ENCODE data around the gene ADH4. TPM values are rescaled to one million over a fixed set of nuclear protein-coding genes. Genes with fewer than 3 reads are reported as not detected.

ADH4 gene
- not detected in 2 replicates for total RNA-seq (2013; cell fraction: nucleolus; rRNA removed)
- total RNA-seq (2014; rRNA removed) (not detected in 2 replicates), total RNA-seq (2014; rRNA removed; fragmentation: Illumina TruSeq; extraction: Trizol) (not detected in 2 replicates), total RNA-seq (2021) (0.40 TPM in 1 of 2 replicates, not detected in the other), polyA plus RNA-seq (2011; rRNA removed) (not detected in 2 replicates), polyA plus RNA-seq (2014; fragmentation: Illumina TruSeq; extraction: Trizol) (not detected in 2 replicates), polyA plus RNA-seq (2014; fragmentation: Nextera tagmentation; extraction: Ambion mirVana) (not detected), polyA plus RNA-seq (2014; rRNA removed) (not detected in 2 replicates), polyA plus RNA-seq (2016; fragmentation: Nextera tagmentation; extraction: Ambion mirVana) (not detected), polyA minus RNA-seq (2011; rRNA and poly(A)+ RNA removed) (not detected in 2 replicates), Bru-seq, nascent RNA (percentile 7 among the genes with signal in this experiment), BruChase-seq, experiment 1, labeled RNA remaining after a 6-hour chase (percentile 5 among the genes with signal in this experiment), BruChase-seq, experiment 2, labeled RNA remaining after a 2-hour chase (percentile 10 among the genes with signal in this experiment)
- not detected for polyA plus RNA-seq (2011; ENCODE audit: low read depth)
- not detected in 2 replicates for polyA plus RNA-seq (2011; cell fraction: cytosol; rRNA removed)
- polyA plus RNA-seq (2011; cell fraction: nucleus; rRNA removed): not detected in 2 replicates
- polyA plus RNA-seq (2012): not detected in 2 replicates
- polyA minus RNA-seq (2011; cell fraction: cytosol; rRNA and poly(A)+ RNA removed): not detected in 2 replicates
- polyA minus RNA-seq (2011; cell fraction: nucleus; rRNA and poly(A)+ RNA removed): not detected in 2 replicates
- long read RNA-seq, experiment 1: 0 reads
- long read RNA-seq, experiment 2: 0 reads

DNA sequence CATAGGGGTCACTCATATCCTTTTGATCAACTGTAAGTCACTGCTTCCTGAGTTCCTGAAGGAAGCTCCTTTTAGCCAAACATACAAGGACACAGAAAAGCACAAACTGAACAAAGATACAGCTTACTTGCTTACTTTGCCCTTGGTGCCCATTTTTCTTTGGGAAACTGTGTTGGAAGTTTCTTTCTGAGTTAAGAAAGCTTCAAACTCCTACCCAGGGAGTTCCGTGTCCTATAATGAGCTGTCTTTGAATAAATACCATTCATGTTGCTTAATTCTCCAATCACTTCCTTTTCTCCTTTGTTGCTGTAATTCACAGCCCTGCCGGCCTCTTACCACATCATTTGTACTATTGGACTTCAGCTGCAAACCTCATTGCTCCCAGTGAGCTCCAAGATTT, at the start of gene ADH4:
Gene ADH4 (minus strand): TSS at position 228 of the 400 bp plus-strand sequence. CDS start 75 bp downstream, at position 153.
- ChIA-PET CTCF (interaction anchor here (1.3 kb wide), 1 partner anchor 13 kb away, joined by 8 read pairs; no protein-coding TSS in a partner anchor), POLR2A (no interaction called here), RAD21 (ENCODE audit: unreplicated experiment) (no interaction called here), SMC1A (ENCODE audit: uncharacterized antibody, unreplicated experiment) (interaction anchor here (0.7 to 0.8 kb wide), 2 partner anchors 11 to 266 kb away, joined by 3 to 4 read pairs; no protein-coding TSS in a partner anchor)
- H2AFZ ChIP-seq (ENCODE audit: control insufficient read depth, low read depth, low read length): no peak within 1 kb of the TSS
- in situ Hi-C loops (cut with MboI) (no loop called here), intact Hi-C loops (cut with micrococcal nuclease; ENCODE audit: unreplicated experiment) (no loop called here)
- H4K20me1 ChIP-seq (ENCODE audit: control insufficient read depth, insufficient read depth): no peaks in the 10 kb centered on the region
- ATAC-seq: no peak
- no peak within 1 kb of the TSS for H3K9ac ChIP-seq (ENCODE audit: control insufficient read depth, insufficient read depth, low read length)
- H3K9me3 ChIP-seq (replicated peaks; ENCODE audit: control insufficient read depth, insufficient read depth, low read length): no peaks in the 10 kb centered on the region
- H3K27ac ChIP-seq (ENCODE audit: control insufficient read depth, insufficient read depth): no peak within 1 kb of the TSS
- no peak within 1 kb of the TSS for H3K4me3 ChIP-seq
- BruUV-seq (replicated peaks): no TSS peak
- FAIRE-seq: no peak
- H3K4me1 ChIP-seq (ENCODE audit: control insufficient read depth, insufficient read depth, low read length): no peaks in the 10 kb centered on the region
- no peak for DNase-seq (ENCODE audit: low read depth, low spot score)
- no peaks in the 10 kb centered on the region for H3K79me2 ChIP-seq (ENCODE audit: control insufficient read depth, insufficient read depth, low read length)
- H3K27me3 ChIP-seq (replicated peaks in 1 of 2; ENCODE audit: control insufficient read depth in 2 of 2, insufficient read depth in 2 of 2, low read length in 1 of 2): no peaks in the 10 kb centered on the region
- no peak within 1 kb of the TSS for H3K4me2 ChIP-seq (ENCODE audit: control insufficient read depth, insufficient read depth)
- no peaks in the 10 kb centered on the region for H3K36me3 ChIP-seq (ENCODE audit: control insufficient read depth in 2 of 2, insufficient read depth in 2 of 2, low read length in 1 of 2)
- 55% methylated on average over 2 of the region's 2 CpGs for WGBS (ENCODE audit: insufficient coverage, insufficient replicate concordance, low lambda C conversion rate, missing lambda C conversion rate)
- TF ChIP-seq RB1 (IDR thresholded peaks at IDR 0.05; ENCODE audit: borderline replicate concordance) (no peak), HDAC2 (IDR thresholded peaks at IDR 0.05) (no peak), MTA3 (IDR thresholded peaks at IDR 0.05; ENCODE audit: borderline replicate concordance, low read length) (no peak), GABPA (IDR thresholded peaks at IDR 0.05; ENCODE audit: low read depth) (no peak), RFX5 (IDR thresholded peaks at IDR 0.05; ENCODE audit: low read depth, low read length) (no peak), MEF2B (IDR thresholded peaks at IDR 0.05; ENCODE audit: partially characterized antibody, poor library complexity, severe bottlenecking) (no peak)
- TF ChIP-seq, protein P1, sequence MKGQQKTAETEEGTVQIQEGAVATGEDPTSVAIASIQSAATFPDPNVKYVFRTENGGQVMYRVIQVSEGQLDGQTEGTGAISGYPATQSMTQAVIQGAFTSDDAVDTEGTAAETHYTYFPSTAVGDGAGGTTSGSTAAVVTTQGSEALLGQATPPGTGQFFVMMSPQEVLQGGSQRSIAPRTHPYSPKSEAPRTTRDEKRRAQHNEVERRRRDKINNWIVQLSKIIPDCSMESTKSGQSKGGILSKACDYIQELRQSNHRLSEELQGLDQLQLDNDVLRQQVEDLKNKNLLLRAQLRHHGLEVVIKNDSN (IDR thresholded peaks at IDR 0.05; ENCODE audit: borderline replicate concordance, extremely low read length, insufficient read depth, low read depth, low read length): no peak
- TF ChIP-seq, protein P2, sequence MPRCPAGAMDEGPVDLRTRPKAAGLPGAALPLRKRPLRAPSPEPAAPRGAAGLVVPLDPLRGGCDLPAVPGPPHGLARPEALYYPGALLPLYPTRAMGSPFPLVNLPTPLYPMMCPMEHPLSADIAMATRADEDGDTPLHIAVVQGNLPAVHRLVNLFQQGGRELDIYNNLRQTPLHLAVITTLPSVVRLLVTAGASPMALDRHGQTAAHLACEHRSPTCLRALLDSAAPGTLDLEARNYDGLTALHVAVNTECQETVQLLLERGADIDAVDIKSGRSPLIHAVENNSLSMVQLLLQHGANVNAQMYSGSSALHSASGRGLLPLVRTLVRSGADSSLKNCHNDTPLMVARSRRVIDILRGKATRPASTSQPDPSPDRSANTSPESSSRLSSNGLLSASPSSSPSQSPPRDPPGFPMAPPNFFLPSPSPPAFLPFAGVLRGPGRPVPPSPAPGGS (IDR thresholded peaks at IDR 0.05; ENCODE audit: borderline replicate concordance, insufficient read depth, low read depth, low read length, poor library complexity, severe bottlenecking): no peak
- TF ChIP-seq, protein P3, sequence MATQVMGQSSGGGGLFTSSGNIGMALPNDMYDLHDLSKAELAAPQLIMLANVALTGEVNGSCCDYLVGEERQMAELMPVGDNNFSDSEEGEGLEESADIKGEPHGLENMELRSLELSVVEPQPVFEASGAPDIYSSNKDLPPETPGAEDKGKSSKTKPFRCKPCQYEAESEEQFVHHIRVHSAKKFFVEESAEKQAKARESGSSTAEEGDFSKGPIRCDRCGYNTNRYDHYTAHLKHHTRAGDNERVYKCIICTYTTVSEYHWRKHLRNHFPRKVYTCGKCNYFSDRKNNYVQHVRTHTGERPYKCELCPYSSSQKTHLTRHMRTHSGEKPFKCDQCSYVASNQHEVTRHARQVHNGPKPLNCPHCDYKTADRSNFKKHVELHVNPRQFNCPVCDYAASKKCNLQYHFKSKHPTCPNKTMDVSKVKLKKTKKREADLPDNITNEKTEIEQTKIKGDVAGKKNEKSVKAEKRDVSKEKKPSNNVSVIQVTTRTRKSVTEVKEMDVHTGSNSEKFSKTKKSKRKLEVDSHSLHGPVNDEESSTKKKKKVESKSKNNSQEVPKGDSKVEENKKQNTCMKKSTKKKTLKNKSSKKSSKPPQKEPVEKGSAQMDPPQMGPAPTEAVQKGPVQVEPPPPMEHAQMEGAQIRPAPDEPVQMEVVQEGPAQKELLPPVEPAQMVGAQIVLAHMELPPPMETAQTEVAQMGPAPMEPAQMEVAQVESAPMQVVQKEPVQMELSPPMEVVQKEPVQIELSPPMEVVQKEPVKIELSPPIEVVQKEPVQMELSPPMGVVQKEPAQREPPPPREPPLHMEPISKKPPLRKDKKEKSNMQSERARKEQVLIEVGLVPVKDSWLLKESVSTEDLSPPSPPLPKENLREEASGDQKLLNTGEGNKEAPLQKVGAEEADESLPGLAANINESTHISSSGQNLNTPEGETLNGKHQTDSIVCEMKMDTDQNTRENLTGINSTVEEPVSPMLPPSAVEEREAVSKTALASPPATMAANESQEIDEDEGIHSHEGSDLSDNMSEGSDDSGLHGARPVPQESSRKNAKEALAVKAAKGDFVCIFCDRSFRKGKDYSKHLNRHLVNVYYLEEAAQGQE (IDR thresholded peaks at IDR 0.05; ENCODE audit: low read depth, low read length): no peak
- TF ChIP-seq, protein P4, sequence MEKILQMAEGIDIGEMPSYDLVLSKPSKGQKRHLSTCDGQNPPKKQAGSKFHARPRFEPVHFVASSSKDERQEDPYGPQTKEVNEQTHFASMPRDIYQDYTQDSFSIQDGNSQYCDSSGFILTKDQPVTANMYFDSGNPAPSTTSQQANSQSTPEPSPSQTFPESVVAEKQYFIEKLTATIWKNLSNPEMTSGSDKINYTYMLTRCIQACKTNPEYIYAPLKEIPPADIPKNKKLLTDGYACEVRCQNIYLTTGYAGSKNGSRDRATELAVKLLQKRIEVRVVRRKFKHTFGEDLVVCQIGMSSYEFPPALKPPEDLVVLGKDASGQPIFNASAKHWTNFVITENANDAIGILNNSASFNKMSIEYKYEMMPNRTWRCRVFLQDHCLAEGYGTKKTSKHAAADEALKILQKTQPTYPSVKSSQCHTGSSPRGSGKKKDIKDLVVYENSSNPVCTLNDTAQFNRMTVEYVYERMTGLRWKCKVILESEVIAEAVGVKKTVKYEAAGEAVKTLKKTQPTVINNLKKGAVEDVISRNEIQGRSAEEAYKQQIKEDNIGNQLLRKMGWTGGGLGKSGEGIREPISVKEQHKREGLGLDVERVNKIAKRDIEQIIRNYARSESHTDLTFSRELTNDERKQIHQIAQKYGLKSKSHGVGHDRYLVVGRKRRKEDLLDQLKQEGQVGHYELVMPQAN (conservative IDR thresholded peaks at IDR 0.05): no peak
- TF ChIP-seq, protein P5, sequence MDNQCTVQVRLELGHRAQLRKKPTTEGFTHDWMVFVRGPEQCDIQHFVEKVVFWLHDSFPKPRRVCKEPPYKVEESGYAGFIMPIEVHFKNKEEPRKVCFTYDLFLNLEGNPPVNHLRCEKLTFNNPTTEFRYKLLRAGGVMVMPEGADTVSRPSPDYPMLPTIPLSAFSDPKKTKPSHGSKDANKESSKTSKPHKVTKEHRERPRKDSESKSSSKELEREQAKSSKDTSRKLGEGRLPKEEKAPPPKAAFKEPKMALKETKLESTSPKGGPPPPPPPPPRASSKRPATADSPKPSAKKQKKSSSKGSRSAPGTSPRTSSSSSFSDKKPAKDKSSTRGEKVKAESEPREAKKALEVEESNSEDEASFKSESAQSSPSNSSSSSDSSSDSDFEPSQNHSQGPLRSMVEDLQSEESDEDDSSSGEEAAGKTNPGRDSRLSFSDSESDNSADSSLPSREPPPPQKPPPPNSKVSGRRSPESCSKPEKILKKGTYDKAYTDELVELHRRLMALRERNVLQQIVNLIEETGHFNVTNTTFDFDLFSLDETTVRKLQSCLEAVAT (IDR thresholded peaks at IDR 0.05): no peak
